Measurements from ENCODE around the gene NRN1L.

The NRN1L gene

DNA sequence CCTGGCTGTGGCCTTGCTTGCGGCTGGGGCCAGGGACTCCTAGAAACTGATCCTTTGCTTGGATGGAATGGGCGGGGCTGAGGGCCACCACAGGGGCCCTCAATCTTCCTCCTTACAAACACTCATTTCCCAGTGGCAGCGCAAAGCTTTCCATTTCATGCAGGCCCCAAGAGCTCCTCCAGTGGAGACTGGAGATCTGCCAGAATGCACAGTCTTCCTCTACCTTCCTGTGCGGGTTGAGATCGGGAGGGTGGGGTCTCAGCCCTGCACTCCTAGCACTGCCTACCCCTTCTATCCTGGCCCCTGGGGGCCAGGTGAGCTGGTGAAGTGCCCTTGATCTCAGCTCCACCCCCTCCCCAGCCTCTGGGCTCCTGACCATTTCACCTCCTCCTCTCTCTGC, 1.7 kb downstream of the NRN1L start:
- DNase-seq, result no peak
- H3K27me3 ChIP-seq (replicated peaks), result no peaks in the 10 kb centered on the region
- TF ChIP-seq, protein P1, sequence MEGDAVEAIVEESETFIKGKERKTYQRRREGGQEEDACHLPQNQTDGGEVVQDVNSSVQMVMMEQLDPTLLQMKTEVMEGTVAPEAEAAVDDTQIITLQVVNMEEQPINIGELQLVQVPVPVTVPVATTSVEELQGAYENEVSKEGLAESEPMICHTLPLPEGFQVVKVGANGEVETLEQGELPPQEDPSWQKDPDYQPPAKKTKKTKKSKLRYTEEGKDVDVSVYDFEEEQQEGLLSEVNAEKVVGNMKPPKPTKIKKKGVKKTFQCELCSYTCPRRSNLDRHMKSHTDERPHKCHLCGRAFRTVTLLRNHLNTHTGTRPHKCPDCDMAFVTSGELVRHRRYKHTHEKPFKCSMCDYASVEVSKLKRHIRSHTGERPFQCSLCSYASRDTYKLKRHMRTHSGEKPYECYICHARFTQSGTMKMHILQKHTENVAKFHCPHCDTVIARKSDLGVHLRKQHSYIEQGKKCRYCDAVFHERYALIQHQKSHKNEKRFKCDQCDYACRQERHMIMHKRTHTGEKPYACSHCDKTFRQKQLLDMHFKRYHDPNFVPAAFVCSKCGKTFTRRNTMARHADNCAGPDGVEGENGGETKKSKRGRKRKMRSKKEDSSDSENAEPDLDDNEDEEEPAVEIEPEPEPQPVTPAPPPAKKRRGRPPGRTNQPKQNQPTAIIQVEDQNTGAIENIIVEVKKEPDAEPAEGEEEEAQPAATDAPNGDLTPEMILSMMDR (IDR thresholded peaks at IDR 0.05; ENCODE audit: low read depth, low read length, missing control alignments), result no peak
- in situ Hi-C loops (cut with HindIII; ENCODE audit: low pct_ligation_motif_present, low sequenced_read_pairs), result no loop called here
- no peak overlapping the region for H3K4me3 ChIP-seq (ENCODE audit: low read depth, low read length)
- no peak overlapping the region for H3K27ac ChIP-seq
- H3K36me3 ChIP-seq (replicated peaks), result peaks cover 35% of the 10 kb centered on the region

DNA sequence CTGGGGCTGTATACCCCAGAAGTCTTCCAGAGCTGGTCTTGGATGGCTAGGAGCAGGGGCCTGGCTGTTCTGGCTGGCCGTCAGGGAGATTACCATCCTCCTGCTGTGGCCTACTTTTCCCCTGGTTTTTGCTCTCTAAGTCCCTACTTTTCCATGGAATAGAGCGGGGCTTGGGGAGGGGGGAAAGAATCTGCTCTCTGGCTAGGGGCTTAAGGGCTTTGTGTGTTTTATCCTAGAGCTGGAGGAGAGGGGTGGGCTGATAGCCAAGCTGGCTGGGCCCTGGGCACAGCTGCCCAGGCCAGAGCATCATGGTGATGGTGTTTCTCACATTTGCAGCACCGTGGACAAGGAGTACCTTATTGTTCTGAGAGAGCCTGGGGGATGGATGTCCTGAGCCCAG, 3.6 kb downstream of the NRN1L start:
- Histone ChIP-seq H3K36me3 (replicated peaks) (peaks cover 16% of the 10 kb centered on the region), H3K4me3 (ENCODE audit: low read depth, low read length) (no peak overlapping the region), H3K27ac (no peak overlapping the region), H3K27me3 (replicated peaks) (no peaks in the 10 kb centered on the region)
- in situ Hi-C loops (cut with HindIII; ENCODE audit: low pct_ligation_motif_present, low sequenced_read_pairs), result no loop called here
- no peak for DNase-seq
- TF ChIP-seq, protein P1 (IDR thresholded peaks at IDR 0.05; ENCODE audit: low read depth, low read length, missing control alignments), result no peak

DNA sequence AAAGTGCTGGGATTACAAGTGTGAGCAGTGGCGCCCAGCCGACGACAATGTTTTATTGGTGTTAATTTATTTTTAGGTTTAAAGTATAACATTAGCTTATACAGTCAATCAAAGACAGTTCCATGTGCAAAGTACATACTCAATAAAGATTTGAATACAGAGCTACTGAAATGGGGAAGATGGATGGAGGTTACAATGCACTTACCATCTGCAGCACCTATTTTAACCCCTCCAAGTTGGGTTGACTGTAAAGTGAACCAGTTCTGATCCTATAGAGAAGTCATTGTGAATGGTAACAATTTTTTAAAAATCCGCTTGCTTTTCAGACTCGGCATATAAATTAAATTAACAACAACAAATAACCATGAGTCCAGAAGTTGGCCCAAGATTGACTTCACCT, 7.7 kb downstream of the NRN1L start:
- peak overlapping the region; percentile 36 for H3K4me3 ChIP-seq (ENCODE audit: low read depth, low read length)
- H3K36me3 ChIP-seq (replicated peaks), result no peaks in the 10 kb centered on the region
- TF ChIP-seq, protein P1 (IDR thresholded peaks at IDR 0.05; ENCODE audit: low read depth, low read length, missing control alignments), result no peak
- no peak for DNase-seq
- H3K27me3 ChIP-seq (replicated peaks), result no peaks in the 10 kb centered on the region
- in situ Hi-C loops (cut with HindIII; ENCODE audit: low pct_ligation_motif_present, low sequenced_read_pairs), result no loop called here
- no peak overlapping the region for H3K27ac ChIP-seq

DNA sequence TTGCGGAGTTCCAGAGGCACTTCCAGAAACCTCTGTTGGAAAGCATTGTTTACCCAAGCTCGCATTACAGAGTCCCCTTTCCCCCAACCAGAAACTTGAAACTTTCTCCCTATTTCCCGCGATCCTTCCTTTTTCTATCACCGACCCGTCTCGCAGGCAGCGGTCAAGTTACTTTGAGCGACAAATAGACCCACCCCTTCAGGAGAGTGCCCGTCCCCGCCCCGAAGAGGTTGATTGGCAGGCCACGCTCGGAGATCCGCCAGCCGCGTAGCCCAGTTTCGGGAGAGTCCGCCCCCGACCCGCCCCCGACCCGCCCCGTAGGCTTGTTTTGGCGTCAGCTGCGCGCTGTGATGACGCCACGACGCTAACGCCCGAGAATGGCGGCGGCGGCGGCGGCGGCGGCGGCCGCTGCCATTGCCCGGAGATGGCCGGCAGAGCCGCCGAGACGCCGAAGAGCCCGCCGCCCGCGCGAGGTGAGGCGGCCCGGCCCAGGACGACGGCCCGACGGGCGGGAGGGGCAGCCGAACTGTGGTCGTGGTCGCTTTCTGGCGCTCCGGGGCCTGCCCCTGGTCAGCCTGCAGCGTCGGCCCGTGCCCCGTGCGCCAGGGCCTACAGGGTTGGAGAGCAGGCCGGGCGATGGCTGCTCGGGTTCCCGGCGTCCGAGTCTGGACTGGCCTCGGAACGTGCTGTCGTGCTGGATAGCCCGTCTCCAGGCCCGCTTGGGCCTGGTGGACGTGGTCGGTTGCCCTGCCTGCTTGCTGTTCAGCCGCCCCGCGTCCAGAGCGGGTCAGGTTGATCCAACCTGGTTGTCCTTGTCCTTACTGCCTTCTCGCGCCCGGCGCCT, 8.4 kb downstream of the NRN1L start, which contains the start of gene PSKH1:
Gene PSKH1, plus strand, starts transcription at position 356 of the 844 bp plus-strand sequence. CDS start 15,496 bp downstream, outside the sequence.
- TF ChIP-seq, protein P1 (IDR thresholded peaks at IDR 0.05; ENCODE audit: low read depth, low read length, missing control alignments), result no peak
- Histone ChIP-seq H3K27me3 (replicated peaks) (no peaks in the 10 kb centered on the region), H3K27ac (peak within 1 kb of the TSS; percentile 85), H3K36me3 (replicated peaks) (no peaks in the 10 kb centered on the region), H3K4me3 (ENCODE audit: low read depth, low read length) (peak within 1 kb of the TSS; percentile 86)
- in situ Hi-C loops (cut with HindIII; ENCODE audit: low pct_ligation_motif_present, low sequenced_read_pairs), result no loop called here
- DNase-seq, result peak; percentile 96

DNA sequence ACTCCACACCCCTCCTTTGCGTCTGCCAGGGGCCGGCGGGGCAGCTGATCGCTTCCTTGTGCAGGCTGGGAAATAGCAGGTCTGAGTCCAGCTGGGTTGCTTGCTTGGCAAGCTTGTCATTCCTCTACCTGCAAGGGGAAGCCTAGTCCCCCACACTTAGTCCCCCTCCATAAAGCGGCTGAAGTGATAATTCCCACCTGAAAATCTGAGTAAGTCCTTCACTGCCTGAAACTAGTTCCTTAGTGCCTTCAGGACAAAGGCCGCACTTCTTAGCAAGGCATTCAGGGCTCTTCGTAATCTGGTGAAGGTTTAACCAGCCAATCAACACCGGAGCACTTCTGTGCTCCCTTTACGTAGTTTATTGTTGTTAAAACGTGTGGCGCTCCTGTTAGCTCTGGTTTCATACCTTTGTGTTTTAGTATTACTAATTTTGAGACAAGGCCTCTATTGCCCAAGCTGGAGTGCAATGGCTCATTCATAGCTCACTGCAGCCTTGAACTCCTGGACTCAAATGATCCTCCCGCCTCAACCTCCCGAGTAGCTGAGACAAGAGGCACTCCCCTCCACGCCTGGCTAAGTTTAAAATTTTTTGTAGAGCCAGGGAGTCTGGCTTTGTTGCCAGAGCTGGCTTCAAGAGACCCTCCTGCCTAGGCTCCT, 9.2 kb downstream of the NRN1L start:
- DNase-seq, result no peak
- Histone ChIP-seq H3K36me3 (replicated peaks) (no peaks in the 10 kb centered on the region), H3K27ac (peak overlapping the region; percentile 85), H3K4me3 (ENCODE audit: low read depth, low read length) (peak overlapping the region; percentile 86), H3K27me3 (replicated peaks) (no peaks in the 10 kb centered on the region)
- TF ChIP-seq, protein P1 (IDR thresholded peaks at IDR 0.05; ENCODE audit: low read depth, low read length, missing control alignments), result no peak
- in situ Hi-C loops (cut with HindIII; ENCODE audit: low pct_ligation_motif_present, low sequenced_read_pairs), result no loop called here
